ENCODE measurements around the gene MMP8. TPM values are rescaled to one million over a fixed set of nuclear protein-coding genes. Genes with fewer than 3 reads are reported as not detected.

Gene MMP8
- total and polyA plus RNA-seq, 9 donors = 0.05 to 0.26 (median 0.13) TPM

DNA sequence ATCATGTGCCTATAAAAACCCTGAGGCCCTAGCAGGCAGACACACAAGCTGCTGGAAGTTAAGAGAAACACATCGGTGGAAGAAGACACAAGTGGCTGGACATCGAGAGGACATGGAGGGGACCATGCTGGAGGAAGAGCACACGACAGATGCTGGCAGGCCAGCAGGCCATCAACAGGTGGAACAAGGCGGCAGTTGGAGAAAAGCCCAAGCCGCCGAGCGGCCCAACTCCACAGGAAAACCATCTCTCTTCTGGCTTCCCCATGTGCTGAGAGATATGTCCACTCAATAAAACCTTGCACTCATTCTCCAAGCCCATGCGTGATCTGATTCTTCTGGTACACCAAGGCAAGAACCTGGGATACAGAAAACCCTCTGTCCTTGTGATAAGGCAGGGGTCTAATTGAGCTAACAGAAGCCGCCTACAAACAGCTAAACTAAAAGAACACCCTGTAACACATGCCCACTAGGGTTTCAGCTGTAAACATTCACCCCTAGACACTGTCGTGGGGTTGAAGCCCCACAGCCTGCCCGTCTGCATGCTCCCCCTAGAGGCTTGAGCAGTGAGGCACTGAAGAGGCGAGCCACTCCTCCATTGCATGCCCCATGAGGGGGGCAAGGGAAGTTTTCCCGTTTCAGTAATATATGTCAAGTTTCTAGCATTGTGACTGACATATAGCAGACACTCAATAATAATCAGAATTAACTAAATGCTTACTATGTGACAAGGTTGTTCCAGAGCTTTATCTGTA, 60.6 kb downstream of the MMP8 start:
- no peaks in the 10 kb centered on the region for H3K4me1 ChIP-seq (ENCODE audit: control insufficient read depth, insufficient read depth, low read length)
- no peak overlapping the region for H3K27ac ChIP-seq (ENCODE audit: low read length)
- no peaks in the 10 kb centered on the region for H3K36me3 ChIP-seq (ENCODE audit: control insufficient read depth, insufficient read depth, low read length)
- no peak overlapping the region for H3K4me3 ChIP-seq (ENCODE audit: low read length)
- no peaks in the 10 kb centered on the region for H3K27me3 ChIP-seq (ENCODE audit: control insufficient read depth, insufficient read depth, low read length)
- WGBS (ENCODE audit: insufficient coverage) = 87% methylated on average over 5 of the region's 13 CpGs
- no peak for DNase-seq
- H3K9me3 ChIP-seq (replicated peaks; ENCODE audit: control insufficient read depth, low read depth, low read length) = no peaks in the 10 kb centered on the region

DNA sequence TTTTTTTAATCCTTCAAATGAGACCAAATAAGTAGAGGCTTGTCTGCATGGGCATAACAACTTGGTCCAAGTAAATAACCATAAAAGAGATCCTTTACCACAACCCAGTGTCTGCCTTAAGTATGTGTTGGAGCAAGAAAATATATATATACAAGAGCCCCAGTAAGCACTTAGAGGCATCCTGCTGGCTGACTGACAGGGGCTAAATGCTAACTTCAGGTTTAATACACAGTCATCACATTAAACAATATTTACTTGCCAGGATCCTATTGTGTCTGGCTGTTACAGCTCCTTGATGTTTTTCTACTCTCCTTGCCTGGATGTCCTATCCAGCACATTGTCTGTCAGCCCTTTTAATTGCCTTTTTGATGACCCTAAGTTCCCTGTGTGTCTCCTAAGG, 62.1 kb downstream of the MMP8 start:
- Histone ChIP-seq H3K9me3 (replicated peaks; ENCODE audit: control insufficient read depth, low read depth, low read length) (no peaks in the 10 kb centered on the region), H3K4me3 (ENCODE audit: low read length) (no peak overlapping the region), H3K27me3 (ENCODE audit: control insufficient read depth, insufficient read depth, low read length) (no peaks in the 10 kb centered on the region), H3K4me1 (ENCODE audit: control insufficient read depth, insufficient read depth, low read length) (no peaks in the 10 kb centered on the region), H3K27ac (ENCODE audit: low read length) (no peak overlapping the region), H3K36me3 (ENCODE audit: control insufficient read depth, insufficient read depth, low read length) (no peaks in the 10 kb centered on the region)
- no peak for DNase-seq

Other genes with a start within 250 kb of the MMP8 start
- gene MMP7, start 194.2 kb downstream of the MMP8 start, total RNA-seq = not detected
- not detected for gene MMP7, start 194.2 kb downstream of the MMP8 start, polyA plus RNA-seq (ENCODE audit: insufficient read depth in 1 of 8, insufficient read length in 8 of 8, low replicate concordance in 1 of 8)
- not detected for gene MMP20, start 99.6 kb downstream of the MMP8 start, total RNA-seq
- not detected for gene MMP20, start 99.6 kb downstream of the MMP8 start, polyA plus RNA-seq (ENCODE audit: insufficient read depth in 1 of 8, insufficient read length in 8 of 8, low replicate concordance in 1 of 8)
- 0.09 TPM for gene MMP27, start 19.2 kb downstream of the MMP8 start, total RNA-seq
- gene MMP27, start 19.2 kb downstream of the MMP8 start, polyA plus RNA-seq (ENCODE audit: insufficient read depth in 1 of 8, insufficient read length in 8 of 8, low replicate concordance in 1 of 8) = under 1 TPM in 1 of 8 donors, not detected in 7; 0.77 TPM
- not detected for gene MMP10, start 55.7 kb upstream of the MMP8 start, total RNA-seq
- not detected for gene MMP10, start 55.7 kb upstream of the MMP8 start, polyA plus RNA-seq (ENCODE audit: insufficient read depth in 1 of 8, insufficient read length in 8 of 8, low replicate concordance in 1 of 8)
- 0.04 TPM for gene MMP1, start 73.2 kb upstream of the MMP8 start, total RNA-seq
- 1 to 10 TPM in 4 of 8 donors, under 1 TPM in 4; 0.25 to 3.8 (median 0.96) TPM for gene MMP1, start 73.2 kb upstream of the MMP8 start, polyA plus RNA-seq (ENCODE audit: insufficient read depth in 1 of 8, insufficient read length in 8 of 8, low replicate concordance in 1 of 8)
- gene MMP3, start 118.7 kb upstream of the MMP8 start, total RNA-seq = 0.22 TPM
- under 1 TPM in 4 of 8 donors, not detected in 4; 0.05 to 0.41 (median 0.29) TPM for gene MMP3, start 118.7 kb upstream of the MMP8 start, polyA plus RNA-seq (ENCODE audit: insufficient read depth in 1 of 8, insufficient read length in 8 of 8, low replicate concordance in 1 of 8)
- not detected for gene MMP12, start 150.0 kb upstream of the MMP8 start, total RNA-seq
- not detected for gene MMP12, start 150.0 kb upstream of the MMP8 start, polyA plus RNA-seq (ENCODE audit: insufficient read depth in 1 of 8, insufficient read length in 8 of 8, low replicate concordance in 1 of 8)
- gene MMP13, start 230.8 kb upstream of the MMP8 start, total RNA-seq = 0.04 TPM
- gene MMP13, start 230.8 kb upstream of the MMP8 start, polyA plus RNA-seq (ENCODE audit: insufficient read depth in 1 of 8, insufficient read length in 8 of 8, low replicate concordance in 1 of 8) = under 1 TPM in 3 of 8 donors, not detected in 5; 0.05 to 0.12 (median 0.09) TPM

Data from muscle of leg (tissue), 11 donors.